Peyer's patch (tissue), 4 donors: ENCODE results near the gene RO60.

ENCODE experiments used
- CTCF ChIP-seq, 6 experiments: fragments of 450-650 bp in 4 of 6; fragments of 200-600 bp in 2 of 6; sonication (generic) in 1 of 6; IDR thresholded peaks; one replicate each; pipeline ENCODE4 v1.5.1; 2017 to 2019; ENCODE audit warnings: antibody characterized with exemption in 6 of 6, mild to moderate bottlenecking in 3 of 6, moderate library complexity in 1 of 6
- POLR2A ChIP-seq, 2 donors: fragments of 450-650 bp; IDR thresholded peaks; one replicate each; pipeline ENCODE4 v1.5.1; 2017; ENCODE audit warnings: antibody characterized with exemption in 2 of 2, mild to moderate bottlenecking in 2 of 2, moderate library complexity in 2 of 2

GRCh38 chr1:193079187-193079586 is 19.8 kb downstream of the RO60 start:
- no peak for TF ChIP-seq POLR2A (IDR thresholded peaks at IDR 0.05)
- no peak for TF ChIP-seq CTCF (IDR thresholded peaks at IDR 0.05)
